ENCODE data around the gene CCR2. TPM values are rescaled to one million over a fixed set of nuclear protein-coding genes. Genes with fewer than 3 reads are reported as not detected.
A peak's percentile ranks its signal among the peaks of the same experiment; 100 is the strongest.

CCR2 gene
- total and polyA plus RNA-seq, 8 donors = 1.6 to 27.0 (median 2.0) TPM

GRCh38 chr3:46334741-46335478 is 19.0 kb upstream of the CCR2 start:
- Histone ChIP-seq H3K4me1 (no peaks in the 10 kb centered on the region), H3K27ac (no peak overlapping the region), H3K27me3 (no peaks in the 10 kb centered on the region), H3K9me3 (peaks cover 0 to 20% of the 10 kb centered on the region in 2 donors), H3K4me3 (no peak overlapping the region), H3K36me3 (no peaks in the 10 kb centered on the region)
- intact Hi-C loops (cut with DNase I) = no loop called here
- TF ChIP-seq CTCF (IDR thresholded peaks at IDR 0.05) = no peak
- DNase-seq (no peak), ATAC-seq (peak; percentile 48)

- no peaks in the 10 kb centered on the region for H3K36me3 ChIP-seq
- no peak for ATAC-seq
- no peak overlapping the region for H3K4me3 ChIP-seq
- no peak overlapping the region for H3K27ac ChIP-seq
- TF ChIP-seq CTCF (IDR thresholded peaks at IDR 0.05) = no peak
- intact Hi-C loops (cut with DNase I) = no loop called here
- peaks cover 0 to 24% of the 10 kb centered on the region in 2 donors for H3K9me3 ChIP-seq
- H3K4me1 ChIP-seq = no peaks in the 10 kb centered on the region
- no peak for DNase-seq
- H3K27me3 ChIP-seq = no peaks in the 10 kb centered on the region
These were observed 18.4 kb upstream of the CCR2 start for GRCh38 chr3:46335541-46335940.

DNA sequence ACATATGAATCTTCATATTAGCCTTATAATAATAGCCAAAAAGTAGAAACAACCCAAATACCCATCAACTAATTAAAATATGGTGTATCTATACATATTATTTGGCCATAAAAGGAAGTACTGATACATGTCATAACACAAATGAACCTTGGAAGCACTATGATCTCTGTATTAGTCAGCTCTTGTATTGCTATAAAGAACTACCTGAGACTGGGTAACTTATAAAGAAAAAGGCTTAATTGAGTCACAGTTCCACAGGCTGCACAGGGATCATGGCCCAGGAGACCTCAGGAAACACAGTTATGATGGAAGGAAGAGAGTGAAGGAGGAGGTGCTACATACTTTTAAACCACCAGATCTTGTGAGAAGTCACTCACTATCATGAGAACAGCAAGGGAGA is 16.0 kb upstream of the CCR2 start:
- intact Hi-C loops (cut with DNase I) = no loop called here
- Histone ChIP-seq H3K27me3 (no peaks in the 10 kb centered on the region), H3K9me3 (peaks cover 0 to 24% of the 10 kb centered on the region in 2 donors), H3K4me1 (no peaks in the 10 kb centered on the region), H3K36me3 (no peaks in the 10 kb centered on the region), H3K4me3 (no peak overlapping the region), H3K27ac (no peak overlapping the region)
- TF ChIP-seq CTCF (IDR thresholded peaks at IDR 0.05) = no peak
- ATAC-seq (no peak), DNase-seq (no peak)

GRCh38 chr3:46338840-46339239 is 15.1 kb upstream of the CCR2 start:
- Histone ChIP-seq H3K27ac (no peak overlapping the region), H3K9me3 (peaks cover 0 to 24% of the 10 kb centered on the region in 2 donors), H3K27me3 (no peaks in the 10 kb centered on the region), H3K36me3 (no peaks in the 10 kb centered on the region), H3K4me3 (no peak overlapping the region), H3K4me1 (no peaks in the 10 kb centered on the region)
- intact Hi-C loops (cut with DNase I) = no loop called here
- DNase-seq = no peak
- no peak for ATAC-seq
- TF ChIP-seq CTCF (IDR thresholded peaks at IDR 0.05) = no peak

DNA sequence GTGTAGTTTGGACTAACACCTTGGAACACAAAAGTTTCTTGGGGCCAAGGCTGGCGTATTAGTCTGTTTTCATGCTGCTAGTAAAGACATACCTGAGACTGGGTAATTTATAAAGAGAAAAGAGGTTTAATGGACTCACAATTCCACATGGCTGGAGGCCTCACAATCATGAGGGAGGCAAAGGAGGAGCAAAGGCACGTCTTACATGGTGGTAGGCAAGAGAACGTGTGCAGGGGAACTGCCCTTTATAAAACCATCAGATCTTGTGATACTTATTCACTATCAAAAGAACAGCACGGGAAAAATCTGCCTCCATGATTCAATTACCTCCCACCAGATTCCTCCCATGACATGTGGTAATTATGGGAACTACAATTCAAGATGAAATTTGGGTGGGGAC is 9.4 kb upstream of the CCR2 start:
- H3K36me3 ChIP-seq = no peaks in the 10 kb centered on the region
- intact Hi-C loops (cut with DNase I) = no loop called here
- ATAC-seq (no peak), DNase-seq (no peak)
- no peak for TF ChIP-seq CTCF (IDR thresholded peaks at IDR 0.05)
- no peak overlapping the region for H3K4me3 ChIP-seq
- H3K27me3 ChIP-seq = no peaks in the 10 kb centered on the region
- H3K9me3 ChIP-seq = peaks cover 0 to 8% of the 10 kb centered on the region in 2 donors
- H3K4me1 ChIP-seq = no peaks in the 10 kb centered on the region
- no peak overlapping the region for H3K27ac ChIP-seq
